HepG2 (cell line): ENCODE results near the gene CISD2. TPM values are rescaled to one million over a fixed set of nuclear protein-coding genes. Genes with fewer than 3 reads are reported as not detected.

Experiments
- ATF7-NPFF ChIP-seq: sonication (generic); formaldehyde crosslinking; IDR thresholded peaks from 2 replicates; pipeline ENCODE4 v1.8.1; 2023; ENCODE audit warnings: mild to moderate bottlenecking, low read depth, missing genetic modification reagents, moderate library complexity
- BHLHE40 ChIP-seq: IDR thresholded peaks from 2 replicates; pipeline ENCODE4 v1.6.1; 2011; ENCODE audit warnings: low read length, improper control_type of control experiment
- KAT8 ChIP-seq: IDR thresholded peaks from 2 replicates; pipeline ENCODE4 v1.6.1; 2016; ENCODE audit warnings: missing genetic modification reagents, missing compliant biosample characterization
- MYNN ChIP-seq: sonication (generic); formaldehyde crosslinking; IDR thresholded peaks from 2 replicates; pipeline ENCODE4 v1.4.0; 2020; ENCODE audit warnings: mild to moderate bottlenecking, low read depth, missing genetic modification reagents
- NFYB ChIP-seq: sonication (generic); formaldehyde crosslinking; IDR thresholded peaks from 2 replicates; pipeline ENCODE4 v1.4.0; 2020; ENCODE audit warnings: missing genetic modification reagents
- PTBP1 ChIP-seq: fragments of 200-400 bp; formaldehyde crosslinking; IDR thresholded peaks from 2 replicates; pipeline ENCODE4 v1.6.1; 2018; ENCODE audit warnings: low read length, low read depth; ENCODE audit not compliant: poor library complexity, severe bottlenecking
- SMARCC2 ChIP-seq: fragments of 450-650 bp; IDR thresholded peaks from 2 replicates; pipeline ENCODE4 v1.6.1; 2017; ENCODE audit warnings: antibody characterized with exemption, mild to moderate bottlenecking
- SNRNP70 ChIP-seq: fragments of 200-400 bp; formaldehyde crosslinking; IDR thresholded peaks from 2 replicates; pipeline ENCODE4 v1.6.1; 2017; ENCODE audit warnings: mild to moderate bottlenecking, low read depth, low read length, moderate library complexity
- SPEN ChIP-seq: sonication (generic); formaldehyde crosslinking; IDR thresholded peaks from 2 replicates; pipeline ENCODE4 v1.5.1; 2020; ENCODE audit warnings: low read depth, mild to moderate bottlenecking, missing genetic modification reagents
- SRSF4 ChIP-seq: fragments of 200-400 bp; formaldehyde crosslinking; IDR thresholded peaks from one replicate; pipeline ENCODE4 v1.6.1; 2018; ENCODE audit warnings: mild to moderate bottlenecking, low read depth, low read length, moderate library complexity; ENCODE audit not compliant: poor library complexity, severe bottlenecking
- TBX3 ChIP-seq: fragments of 450-650 bp; IDR thresholded peaks from 2 replicates; pipeline ENCODE4 v1.6.1; 2017; ENCODE audit warnings: antibody characterized with exemption, mild to moderate bottlenecking, inconsistent platforms, borderline replicate concordance
- TOPORS ChIP-seq: sonication (generic); formaldehyde crosslinking; IDR thresholded peaks from 2 replicates; pipeline ENCODE4 v1.8.0; 2023; ENCODE audit warnings: mild to moderate bottlenecking, missing genetic modification reagents
- ZFP41 ChIP-seq: sonication (generic); formaldehyde crosslinking; IDR thresholded peaks from 2 replicates; pipeline ENCODE4 v1.4.0; 2020; ENCODE audit warnings: mild to moderate bottlenecking, missing genetic modification reagents, borderline replicate concordance
- ZNF30 ChIP-seq: sonication (generic); formaldehyde crosslinking; IDR thresholded peaks from 2 replicates; pipeline ENCODE4 v1.5.0; 2020; ENCODE audit warnings: mild to moderate bottlenecking, missing genetic modification reagents
- ZNF333 ChIP-seq: sonication (generic); formaldehyde crosslinking; IDR thresholded peaks from 2 replicates; pipeline ENCODE4 v1.4.0; 2020; ENCODE audit warnings: mild to moderate bottlenecking, missing genetic modification reagents, borderline replicate concordance
- ZNF354B ChIP-seq: sonication (generic); formaldehyde crosslinking; IDR thresholded peaks from 2 replicates; pipeline ENCODE4 v1.8.0; 2022; ENCODE audit warnings: mild to moderate bottlenecking, missing genetic modification reagents
- ZNF720 ChIP-seq: sonication (generic); formaldehyde crosslinking; IDR thresholded peaks from 2 replicates; pipeline ENCODE4 v1.4.0; 2020; ENCODE audit warnings: missing genetic modification reagents
- ZNF781 ChIP-seq: sonication (generic); formaldehyde crosslinking; IDR thresholded peaks from 2 replicates; pipeline ENCODE4 v1.5.1; 2020; ENCODE audit warnings: borderline replicate concordance, mild to moderate bottlenecking, missing genetic modification reagents; ENCODE audit errors: not compliant biosample characterization
- ZNF792 ChIP-seq: IDR thresholded peaks from 2 replicates; pipeline ENCODE4 v1.6.1; 2016
- ZNF891 ChIP-seq: sonication (generic); formaldehyde crosslinking; IDR thresholded peaks from 2 replicates; pipeline ENCODE4 v1.5.0; 2020; ENCODE audit warnings: mild to moderate bottlenecking, missing genetic modification reagents
- polyA plus RNA-seq, 8 experiments: library from polyadenylated mRNA; depleted of rRNA in 3 of 8; stranded (reverse) in 7 of 8; unstranded in 1 of 8; fragments of >200 nt; fragmentation: Illumina TruSeq in 4 of 8; extraction: Trizol in 4 of 8; gene quantifications; 2 replicates each; pipeline versions ENCODE4 v1.2.1 to v1.2.3, GENCODE V29; 2011 to 2016; ENCODE audit warnings: low read depth in 4 of 8, missing spikeins in 1 of 8, mixed read lengths in 1 of 8; ENCODE audit not compliant: insufficient read depth in 1 of 8
- total RNA-seq, 5 experiments: library from RNA; depleted of rRNA; stranded (reverse); fragments of >200 nt; fragmentation: Illumina TruSeq; extraction: Trizol; gene quantifications; 2 replicates each; pipeline ENCODE4 v1.2.3, GENCODE V29; 2016; ENCODE audit warnings: low read depth in 1 of 5
- TF ChIP-seq, protein P1 (sequence below): sonication (generic); formaldehyde crosslinking; IDR thresholded peaks from 2 replicates; pipeline ENCODE4 v1.8.1; 2022; ENCODE audit warnings: mild to moderate bottlenecking, missing genetic modification reagents
- TF ChIP-seq, protein P2 (sequence below): sonication (generic); formaldehyde crosslinking; IDR thresholded peaks from 2 replicates; pipeline ENCODE4 v1.9.0; 2021; ENCODE audit warnings: missing genetic modification reagents, borderline replicate concordance
- TF ChIP-seq, protein P3 (sequence below): sonication (generic); formaldehyde crosslinking; IDR thresholded peaks from 2 replicates; pipeline ENCODE4 v1.8.1; 2022; ENCODE audit warnings: low read depth, mild to moderate bottlenecking, missing genetic modification reagents

The CISD2 gene
- total and polyA plus RNA-seq, 2 of the 13 experiments (the other 11 are each of a cell fraction or from before 2014, with no cell fraction given) = 24.5 to 37.7 TPM

DNA sequence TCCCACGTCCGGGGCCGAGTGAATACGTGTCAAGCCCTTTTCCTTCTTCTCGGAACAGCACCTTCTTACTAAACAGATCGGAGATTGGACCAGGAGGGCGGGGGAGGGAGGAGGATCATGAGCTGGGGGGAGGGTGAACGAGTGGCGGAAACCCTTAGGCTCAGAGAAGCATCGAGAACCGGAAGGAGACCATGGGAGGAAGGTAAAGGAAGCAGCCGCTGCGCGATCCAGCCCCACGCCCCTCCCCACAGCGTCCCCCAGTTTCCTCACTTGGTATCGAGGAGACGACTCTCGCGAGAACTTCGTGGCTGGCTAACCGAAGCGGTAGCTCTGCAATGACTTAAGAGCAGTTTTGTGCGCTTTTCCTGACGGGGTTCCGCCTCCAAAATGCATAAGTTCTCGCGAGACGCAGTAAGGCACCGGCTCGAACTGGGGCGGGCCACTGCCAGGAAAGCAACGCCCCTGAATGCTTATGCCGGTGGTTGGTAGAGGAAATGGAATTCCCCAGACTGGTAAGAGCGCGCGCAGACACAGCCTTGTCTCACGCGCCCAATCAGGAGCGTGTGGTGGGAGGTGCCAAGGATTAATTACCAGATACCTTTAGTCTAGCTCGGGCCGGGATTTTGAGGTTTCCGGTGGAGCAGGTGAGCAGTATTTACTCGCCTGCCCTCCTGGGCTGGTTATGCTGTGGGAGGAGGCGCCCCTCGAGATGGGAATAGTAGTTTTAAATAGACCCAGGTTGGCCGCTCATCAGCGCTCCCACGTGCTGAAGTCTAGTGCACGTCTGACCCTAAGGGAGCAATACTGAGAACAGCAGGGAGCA is 40.9 kb upstream of the CISD2 start (continued):
- peak; percentile 87 for TF ChIP-seq NFYB (CRISPR knock-in tag)
- peak; percentile 65; the same call in 1 of the 2 replicates for TF ChIP-seq ATF7-NPFF (CRISPR knock-in tag)
- TF ChIP-seq SRSF4 = no peak
- TF ChIP-seq PTBP1 = no peak
- TF ChIP-seq ZNF333 (CRISPR knock-in tag) = no peak
- TF ChIP-seq, protein P1, sequence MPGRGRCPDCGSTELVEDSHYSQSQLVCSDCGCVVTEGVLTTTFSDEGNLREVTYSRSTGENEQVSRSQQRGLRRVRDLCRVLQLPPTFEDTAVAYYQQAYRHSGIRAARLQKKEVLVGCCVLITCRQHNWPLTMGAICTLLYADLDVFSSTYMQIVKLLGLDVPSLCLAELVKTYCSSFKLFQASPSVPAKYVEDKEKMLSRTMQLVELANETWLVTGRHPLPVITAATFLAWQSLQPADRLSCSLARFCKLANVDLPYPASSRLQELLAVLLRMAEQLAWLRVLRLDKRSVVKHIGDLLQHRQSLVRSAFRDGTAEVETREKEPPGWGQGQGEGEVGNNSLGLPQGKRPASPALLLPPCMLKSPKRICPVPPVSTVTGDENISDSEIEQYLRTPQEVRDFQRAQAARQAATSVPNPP (CRISPR knock-in tag) = no peak
- peak; percentile 77; the same call in 1 of the 2 replicates for TF ChIP-seq TOPORS (CRISPR knock-in tag)
- peak; percentile 79 for TF ChIP-seq BHLHE40
- TF ChIP-seq ZNF354B = no peak
- peak; percentile 59 for TF ChIP-seq ZNF781 (CRISPR knock-in tag)
- peak; percentile 82 for TF ChIP-seq KAT8
- TF ChIP-seq ZNF891 (CRISPR knock-in tag) = no peak; the same call in 1 of the 2 replicates
- no peak for TF ChIP-seq MYNN
- TF ChIP-seq SPEN (CRISPR knock-in tag) = peak; percentile 58; the same call in 1 of the 2 replicates
- TF ChIP-seq ZNF792 (CRISPR knock-in tag) = peak; percentile 72
- no peak for TF ChIP-seq SNRNP70
- TF ChIP-seq, protein P2, sequence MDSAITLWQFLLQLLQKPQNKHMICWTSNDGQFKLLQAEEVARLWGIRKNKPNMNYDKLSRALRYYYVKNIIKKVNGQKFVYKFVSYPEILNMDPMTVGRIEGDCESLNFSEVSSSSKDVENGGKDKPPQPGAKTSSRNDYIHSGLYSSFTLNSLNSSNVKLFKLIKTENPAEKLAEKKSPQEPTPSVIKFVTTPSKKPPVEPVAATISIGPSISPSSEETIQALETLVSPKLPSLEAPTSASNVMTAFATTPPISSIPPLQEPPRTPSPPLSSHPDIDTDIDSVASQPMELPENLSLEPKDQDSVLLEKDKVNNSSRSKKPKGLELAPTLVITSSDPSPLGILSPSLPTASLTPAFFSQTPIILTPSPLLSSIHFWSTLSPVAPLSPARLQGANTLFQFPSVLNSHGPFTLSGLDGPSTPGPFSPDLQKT (CRISPR knock-in tag) = 0 out of 2 replicates have a peak, but pooled peaks have one; percentile 8
- TF ChIP-seq, protein P3, sequence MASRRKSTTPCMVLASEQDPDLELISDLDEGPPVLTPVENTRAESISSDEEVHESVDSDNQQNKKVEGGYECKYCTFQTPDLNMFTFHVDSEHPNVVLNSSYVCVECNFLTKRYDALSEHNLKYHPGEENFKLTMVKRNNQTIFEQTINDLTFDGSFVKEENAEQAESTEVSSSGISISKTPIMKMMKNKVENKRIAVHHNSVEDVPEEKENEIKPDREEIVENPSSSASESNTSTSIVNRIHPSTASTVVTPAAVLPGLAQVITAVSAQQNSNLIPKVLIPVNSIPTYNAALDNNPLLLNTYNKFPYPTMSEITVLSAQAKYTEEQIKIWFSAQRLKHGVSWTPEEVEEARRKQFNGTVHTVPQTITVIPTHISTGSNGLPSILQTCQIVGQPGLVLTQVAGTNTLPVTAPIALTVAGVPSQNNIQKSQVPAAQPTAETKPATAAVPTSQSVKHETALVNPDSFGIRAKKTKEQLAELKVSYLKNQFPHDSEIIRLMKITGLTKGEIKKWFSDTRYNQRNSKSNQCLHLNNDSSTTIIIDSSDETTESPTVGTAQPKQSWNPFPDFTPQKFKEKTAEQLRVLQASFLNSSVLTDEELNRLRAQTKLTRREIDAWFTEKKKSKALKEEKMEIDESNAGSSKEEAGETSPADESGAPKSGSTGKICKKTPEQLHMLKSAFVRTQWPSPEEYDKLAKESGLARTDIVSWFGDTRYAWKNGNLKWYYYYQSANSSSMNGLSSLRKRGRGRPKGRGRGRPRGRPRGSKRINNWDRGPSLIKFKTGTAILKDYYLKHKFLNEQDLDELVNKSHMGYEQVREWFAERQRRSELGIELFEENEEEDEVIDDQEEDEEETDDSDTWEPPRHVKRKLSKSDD (CRISPR knock-in tag) = peak; percentile 82
- no peak for TF ChIP-seq ZNF720
- TF ChIP-seq ZNF30 = no peak
- TF ChIP-seq ZFP41 (CRISPR knock-in tag) = no peak
- TF ChIP-seq TBX3 = peak; percentile 84
- TF ChIP-seq SMARCC2 = no peak
